ENCODE measurements around the gene IFFO2. TPM values are rescaled to one million over a fixed set of nuclear protein-coding genes. Genes with fewer than 3 reads are reported as not detected.

IFFO2 gene
- total RNA-seq, 1 experiment from 2014 or later: 13.0 TPM

- intact Hi-C loops (cut with micrococcal nuclease; ENCODE audit: unreplicated experiment): no loop called here
- DNase-seq: no peak
- TF ChIP-seq CTCF (IDR thresholded peaks at IDR 0.05; ENCODE audit: unreplicated experiment): no peak
These were observed 71.7 kb downstream of the IFFO2 start for GRCh38 chr1:18884727-18885126.

DNA sequence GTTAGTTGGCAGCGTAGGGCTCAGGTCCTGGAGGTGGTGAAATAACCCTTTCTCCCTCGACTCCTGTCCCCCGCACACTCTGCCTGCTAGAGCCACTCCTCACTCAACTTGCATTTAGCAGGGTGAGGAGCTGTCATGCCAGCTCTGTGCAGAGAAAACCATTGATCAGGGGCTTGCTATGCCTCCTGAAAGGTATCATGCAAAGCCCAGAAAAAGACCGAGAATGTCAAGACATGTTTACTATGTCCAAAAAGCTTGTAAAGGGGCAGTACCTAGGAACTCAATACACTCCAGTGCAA is 72.1 kb downstream of the IFFO2 start:
- intact Hi-C loops (cut with micrococcal nuclease; ENCODE audit: unreplicated experiment): no loop called here
- no peak overlapping the region for H3K27ac Mint-ChIP-seq (ENCODE audit: unreplicated experiment)
- H3K27me3 Mint-ChIP-seq (ENCODE audit: unreplicated experiment): no peaks in the 10 kb centered on the region
- no peaks in the 10 kb centered on the region for H3K36me3 Mint-ChIP-seq (ENCODE audit: insufficient read depth, unreplicated experiment)
- TF ChIP-seq CTCF (IDR thresholded peaks at IDR 0.05; ENCODE audit: unreplicated experiment): peak; percentile 13
- no TSS peak for BruUV-seq (replicated peaks)
- H3K9me3 Mint-ChIP-seq (ENCODE audit: low read depth, unreplicated experiment): no peaks in the 10 kb centered on the region
- H3K4me3 Mint-ChIP-seq (ENCODE audit: low read depth, unreplicated experiment): no peak overlapping the region
- DNase-seq: no peak
- no peaks in the 10 kb centered on the region for H3K4me1 Mint-ChIP-seq (ENCODE audit: low read depth, unreplicated experiment)
- CTCF ChIA-PET: interaction anchor here (1.0 to 1.4 kb wide), 4 partner anchors 9 to 229 kb away, joined by 3 to 7 read pairs (median 4); partner anchors contain the start of gene ALDH4A1

More at GRCh38 chr1:18884727-18885126, 71.7 kb downstream of the IFFO2 start:
- BruUV-seq (replicated peaks): no TSS peak
- Mint-ChIP-seq H3K27me3 (ENCODE audit: unreplicated experiment) (no peaks in the 10 kb centered on the region), H3K36me3 (ENCODE audit: insufficient read depth, unreplicated experiment) (no peaks in the 10 kb centered on the region), H3K9me3 (ENCODE audit: low read depth, unreplicated experiment) (no peaks in the 10 kb centered on the region), H3K4me3 (ENCODE audit: low read depth, unreplicated experiment) (no peak overlapping the region), H3K4me1 (ENCODE audit: low read depth, unreplicated experiment) (no peaks in the 10 kb centered on the region), H3K27ac (ENCODE audit: unreplicated experiment) (no peak overlapping the region)
- CTCF ChIA-PET: interaction anchor here (0.6 to 1.4 kb wide), 5 partner anchors 8 to 228 kb away, joined by 3 to 7 read pairs (median 4); partner anchors contain the start of gene ALDH4A1

- CTCF ChIA-PET: interaction anchor here (1.0 to 1.4 kb wide), 4 partner anchors 9 to 229 kb away, joined by 3 to 7 read pairs (median 4); partner anchors contain the start of gene ALDH4A1
- H3K4me1 Mint-ChIP-seq (ENCODE audit: low read depth, unreplicated experiment): no peaks in the 10 kb centered on the region
- DNase-seq: peak; percentile 76
- H3K36me3 Mint-ChIP-seq (ENCODE audit: insufficient read depth, unreplicated experiment): no peaks in the 10 kb centered on the region
- peak; percentile 84 for TF ChIP-seq CTCF (IDR thresholded peaks at IDR 0.05; ENCODE audit: unreplicated experiment)
- intact Hi-C loops (cut with micrococcal nuclease; ENCODE audit: unreplicated experiment): no loop called here
- H3K4me3 Mint-ChIP-seq (ENCODE audit: low read depth, unreplicated experiment): no peak overlapping the region
- H3K9me3 Mint-ChIP-seq (ENCODE audit: low read depth, unreplicated experiment): no peaks in the 10 kb centered on the region
- no peak overlapping the region for H3K27ac Mint-ChIP-seq (ENCODE audit: unreplicated experiment)
- H3K27me3 Mint-ChIP-seq (ENCODE audit: unreplicated experiment): no peaks in the 10 kb centered on the region
- BruUV-seq (replicated peaks): no TSS peak
These were observed 72.6 kb downstream of the IFFO2 start for GRCh38 chr1:18883636-18884418.

DNA sequence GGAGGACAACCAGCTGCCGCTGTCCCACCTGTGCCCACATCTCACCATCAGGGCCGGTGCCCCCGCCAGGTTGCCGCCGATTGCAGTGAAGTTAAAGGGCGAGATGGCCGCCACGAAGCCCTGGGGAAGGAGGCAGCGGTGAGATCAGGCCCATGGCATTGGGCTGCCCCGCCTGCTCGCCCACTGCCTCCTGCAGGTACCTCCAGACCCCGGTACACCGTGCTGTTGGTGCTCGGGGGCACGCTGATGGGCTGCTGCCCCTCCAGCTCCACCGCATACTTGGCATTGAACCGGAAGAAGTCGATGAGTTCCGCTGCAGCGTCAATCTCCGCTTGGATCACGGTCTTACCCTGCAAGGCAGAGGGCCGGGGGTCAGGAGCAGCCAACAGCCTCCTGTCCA is 73.4 kb downstream of the IFFO2 start:
- BruUV-seq (replicated peaks): no TSS peak
- intact Hi-C loops (cut with micrococcal nuclease; ENCODE audit: unreplicated experiment): no loop called here
- CTCF ChIA-PET: no interaction called here

More for the DNA sequence above, 73.4 kb downstream of the IFFO2 start:
- no peaks in the 10 kb centered on the region for H3K4me1 Mint-ChIP-seq (ENCODE audit: low read depth, unreplicated experiment)
- H3K4me3 Mint-ChIP-seq (ENCODE audit: low read depth, unreplicated experiment): no peak overlapping the region
- H3K27me3 Mint-ChIP-seq (ENCODE audit: unreplicated experiment): no peaks in the 10 kb centered on the region
- H3K36me3 Mint-ChIP-seq (ENCODE audit: insufficient read depth, unreplicated experiment): no peaks in the 10 kb centered on the region
- no peak for TF ChIP-seq CTCF (IDR thresholded peaks at IDR 0.05; ENCODE audit: unreplicated experiment)
- no peaks in the 10 kb centered on the region for H3K9me3 Mint-ChIP-seq (ENCODE audit: low read depth, unreplicated experiment)
- H3K27ac Mint-ChIP-seq (ENCODE audit: unreplicated experiment): no peak overlapping the region
- DNase-seq: no peak

Measured in Calu3 (cell line).